Transverse colon (tissue), 4 donors: ENCODE results near the gene MAPKAP1.

Experiments used
- CTCF ChIP-seq, 5 experiments: fragments of 200-600 bp in 3 of 5; fragments of 450-650 bp in 2 of 5; sonication (generic) in 3 of 5; IDR thresholded peaks; 1 replicate in 2 of 5; 2 replicates in 3 of 5; pipeline ENCODE4 v1.5.1; 2016 to 2017; ENCODE audit warnings: antibody characterized with exemption in 5 of 5, inconsistent platforms in 3 of 5, mild to moderate bottlenecking in 2 of 5, moderate library complexity in 1 of 5
- POLR2A ChIP-seq: fragments of 450-650 bp; IDR thresholded peaks from one replicate; pipeline ENCODE4 v1.6.1; 2016; ENCODE audit warnings: antibody characterized with exemption, mild to moderate bottlenecking, moderate library complexity
- POLR2AphosphoS5 ChIP-seq, 3 donors: sonication (generic); formaldehyde crosslinking; IDR thresholded peaks; one replicate each; pipeline ENCODE4 v1.6.1; 2016; ENCODE audit warnings: antibody characterized with exemption in 3 of 3

- TF ChIP-seq CTCF (IDR thresholded peaks at IDR 0.05) (no peak), POLR2A (no peak), POLR2AphosphoS5 (IDR thresholded peaks at IDR 0.05) (no peak)
Observed at GRCh38 chr9:125487842-125488241, 219.2 kb downstream of the MAPKAP1 start.
